MCF 10A (cell line): ENCODE results near the gene C6orf141. TPM values are rescaled to one million over a fixed set of nuclear protein-coding genes. Genes with fewer than 3 reads are reported as not detected.

ENCODE experiments used
- BruUV-seq: library from RNA; stranded (reverse); fragments of 400-500 nt; replicated peaks from 2 replicates; lab custom pipeline; 2021; lab: Mats Ljungman, UMichigan
- CTCF ChIA-PET: fragments of 300-600 bp; sonication (Branson Sonifier 250); formaldehyde crosslinking; extraction: SDS; loops from one replicate; lab custom pipeline; 2021; ENCODE audit warnings: antibody characterized with exemption, inconsistent platforms; lab: Yijun Ruan, JAX
- POLR2A ChIA-PET: fragments of 300-600, 350-650 bp; sonication (Branson Sonifier 250); formaldehyde crosslinking; extraction: SDS; loops from one replicate; lab custom pipeline; 2020; ENCODE audit warnings: antibody characterized with exemption, inconsistent platforms; lab: Yijun Ruan, JAX
- DNase-seq: peaks from one replicate; pipeline ENCODE4 v3.0.0-alpha.2; 2018; ENCODE audit not compliant: unreplicated experiment
- H3K27ac Mint-ChIP-seq: one replicate; pipeline ENCODE4 v1.8.0; 2022; ENCODE audit warnings: mild to moderate bottlenecking, low read depth, mixed read lengths; ENCODE audit not compliant: unreplicated experiment
- H3K27me3 Mint-ChIP-seq: one replicate; pipeline ENCODE4 v1.8.0; 2022; ENCODE audit warnings: mixed read lengths; ENCODE audit not compliant: insufficient read depth, unreplicated experiment
- H3K36me3 Mint-ChIP-seq: one replicate; pipeline ENCODE4 v1.8.0; 2022; ENCODE audit warnings: mild to moderate bottlenecking, moderate library complexity, mixed read lengths; ENCODE audit not compliant: insufficient read depth, unreplicated experiment
- H3K4me1 Mint-ChIP-seq: one replicate; pipeline ENCODE4 v1.8.0; 2022; ENCODE audit warnings: mixed read lengths; ENCODE audit not compliant: insufficient read depth, unreplicated experiment
- H3K4me3 Mint-ChIP-seq: one replicate; pipeline ENCODE4 v1.8.0; 2022; ENCODE audit warnings: mild to moderate bottlenecking, moderate library complexity, mixed read lengths; ENCODE audit not compliant: unreplicated experiment
- H3K9me3 Mint-ChIP-seq: one replicate; pipeline ENCODE4 v1.8.0; 2022; ENCODE audit warnings: mixed read lengths; ENCODE audit not compliant: unreplicated experiment
- CTCF ChIP-seq: fragments of 200-600 bp; IDR thresholded peaks from one replicate; pipeline ENCODE4 v1.8.0; 2022; ENCODE audit warnings: antibody characterized with exemption, mild to moderate bottlenecking; ENCODE audit not compliant: unreplicated experiment
- intact Hi-C: fragments of 100-400 bp; cut with micrococcal nuclease; formaldehyde crosslinking; loops from 2 replicates; pipeline ENCODE4 v1.14.1; 2022
- total RNA-seq: library from RNA; stranded (reverse); gene quantifications from 2 replicates; pipeline ENCODE4 v1.2.3, GENCODE V29; 2022

The C6orf141 gene
- total RNA-seq, 1 experiment from 2014 or later = 29.9 TPM

DNA sequence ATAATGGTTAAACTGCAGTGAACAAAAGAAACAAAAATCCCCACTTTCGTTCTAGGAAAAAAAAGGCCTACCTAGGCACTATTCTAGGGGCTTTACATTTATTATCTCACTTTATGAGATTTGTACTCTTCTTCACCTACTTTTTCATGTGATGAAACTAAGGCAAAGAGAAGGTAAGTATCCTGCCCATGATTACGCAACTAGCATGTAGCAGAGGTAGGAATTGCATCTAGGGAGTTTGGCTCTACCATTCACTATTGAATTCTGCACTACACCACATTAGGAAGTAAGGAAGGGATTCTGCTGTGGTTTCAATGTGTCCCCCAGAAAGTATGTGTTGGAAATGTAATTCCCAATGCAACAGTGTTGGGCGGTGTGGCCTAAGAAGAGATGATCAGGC is 11.4 kb upstream of the C6orf141 start:
- no peak overlapping the region for H3K4me3 Mint-ChIP-seq
- no peaks in the 10 kb centered on the region for H3K36me3 Mint-ChIP-seq
- no peak overlapping the region for H3K27ac Mint-ChIP-seq
- ChIA-PET POLR2A (interaction anchor here (0.7 to 5.4 kb wide), 2 partner anchors 13 to 14 kb away, joined by 4 to 216 read pairs; partner anchors contain the start of gene C6orf141), CTCF (interaction anchor here (0.5 to 5.2 kb wide), 3 partner anchors 13 to 491 kb away, joined by 3 to 41 read pairs (median 4); partner anchors contain the start of gene C6orf141)
- H3K27me3 Mint-ChIP-seq = no peaks in the 10 kb centered on the region
- TF ChIP-seq CTCF = no peak
- H3K9me3 Mint-ChIP-seq = no peaks in the 10 kb centered on the region
- intact Hi-C loops = no loop called here
- BruUV-seq = no TSS peak
- DNase-seq = no peak
- peaks cover 8% of the 10 kb centered on the region for H3K4me1 Mint-ChIP-seq

- Mint-ChIP-seq H3K4me1 (peaks cover 8% of the 10 kb centered on the region), H3K36me3 (no peaks in the 10 kb centered on the region), H3K9me3 (no peaks in the 10 kb centered on the region), H3K4me3 (no peak overlapping the region), H3K27me3 (no peaks in the 10 kb centered on the region), H3K27ac (no peak overlapping the region)
- BruUV-seq = no TSS peak
- intact Hi-C loops = loop anchor here (1.0 kb wide), 2 partner anchors 10 to 16 kb away; partner anchors contain the start of gene C6orf141
- CTCF ChIA-PET = interaction anchor here (1.1 to 5.2 kb wide), 5 partner anchors 8 to 66 kb away, joined by 4 to 41 read pairs (median 16); partner anchors contain the start of gene C6orf141
- POLR2A ChIA-PET = interaction anchor here (0.7 to 5.4 kb wide), 8 partner anchors 7 to 78 kb away, joined by 3 to 216 read pairs (median 8); partner anchors contain the start of gene C6orf141
- TF ChIP-seq CTCF = no peak
- DNase-seq = no peak
Observed at GRCh38 chr6:49540614-49541013, 9.9 kb upstream of the C6orf141 start.

- Mint-ChIP-seq H3K4me1 (peaks cover 8% of the 10 kb centered on the region), H3K27ac (peak overlapping the region; percentile 89), H3K9me3 (no peaks in the 10 kb centered on the region), H3K36me3 (no peaks in the 10 kb centered on the region), H3K4me3 (peak overlapping the region; percentile 30), H3K27me3 (no peaks in the 10 kb centered on the region)
- POLR2A ChIA-PET = interaction anchor here (0.6 to 5.4 kb wide), 12 partner anchors 8 to 706 kb away, joined by 3 to 216 read pairs (median 4); partner anchors contain the start of gene C6orf141
- peak; percentile 88 for DNase-seq
- intact Hi-C loops = loop anchor here (1.0 kb wide), 2 partner anchors 9 to 15 kb away; partner anchors contain the start of gene C6orf141
- no peak for TF ChIP-seq CTCF
- CTCF ChIA-PET = interaction anchor here (3.1 to 5.2 kb wide), 3 partner anchors 9 to 65 kb away, joined by 16 to 41 read pairs (median 18); partner anchors contain the start of gene C6orf141
- BruUV-seq = no TSS peak
Observed at GRCh38 chr6:49541210-49541724, 9.2 kb upstream of the C6orf141 start.

GRCh38 chr6:49541936-49542335 is 8.5 kb upstream of the C6orf141 start:
- no peaks in the 10 kb centered on the region for H3K36me3 Mint-ChIP-seq
- BruUV-seq = no TSS peak
- no peak for TF ChIP-seq CTCF
- peaks cover 8% of the 10 kb centered on the region for H3K4me1 Mint-ChIP-seq
- peak; percentile 51 for DNase-seq
- H3K27ac Mint-ChIP-seq = peak overlapping the region; percentile 89
- peak overlapping the region; percentile 30 for H3K4me3 Mint-ChIP-seq
- POLR2A ChIA-PET = interaction anchor here (0.6 to 5.4 kb wide), 11 partner anchors 8 to 1793 kb away, joined by 3 to 216 read pairs (median 4); partner anchors contain the start of gene C6orf141
- intact Hi-C loops = loop anchor here (1.0 kb wide), 2 partner anchors 8 to 14 kb away; partner anchors contain the start of gene C6orf141
- H3K27me3 Mint-ChIP-seq = no peaks in the 10 kb centered on the region
- H3K9me3 Mint-ChIP-seq = no peaks in the 10 kb centered on the region
- CTCF ChIA-PET = interaction anchor here (3.1 to 5.2 kb wide), 3 partner anchors 9 to 65 kb away, joined by 16 to 41 read pairs (median 18); partner anchors contain the start of gene C6orf141
